Caki2 (cell line): ENCODE results near the gene TPP1. TPM values are rescaled to one million over a fixed set of nuclear protein-coding genes. Genes with fewer than 3 reads are reported as not detected.

Experiments used
- DNase-seq: peaks from one replicate; pipeline ENCODE4 v3.0.0-alpha.2; 2015; ENCODE audit warnings: low read depth
- in situ Hi-C: cut with HindIII; loops from 2 replicates; pipeline ENCODE4 v1.10.0; 2016; ENCODE audit warnings: low sequenced_read_pairs, low pct_unique_long_range_greater_than_20kb, mixed read lengths
- total RNA-seq: library from RNA; depleted of rRNA; stranded (reverse); fragments of >200 nt; shearing (Covaris generic); gene quantifications from 2 replicates; pipeline ENCODE4 v1.2.3, GENCODE V29; 2014; ENCODE audit warnings: low replicate concordance; rRNA removed

TPP1 gene
- 17.4 and 30.0 TPM in 2 replicates for total RNA-seq

DNA sequence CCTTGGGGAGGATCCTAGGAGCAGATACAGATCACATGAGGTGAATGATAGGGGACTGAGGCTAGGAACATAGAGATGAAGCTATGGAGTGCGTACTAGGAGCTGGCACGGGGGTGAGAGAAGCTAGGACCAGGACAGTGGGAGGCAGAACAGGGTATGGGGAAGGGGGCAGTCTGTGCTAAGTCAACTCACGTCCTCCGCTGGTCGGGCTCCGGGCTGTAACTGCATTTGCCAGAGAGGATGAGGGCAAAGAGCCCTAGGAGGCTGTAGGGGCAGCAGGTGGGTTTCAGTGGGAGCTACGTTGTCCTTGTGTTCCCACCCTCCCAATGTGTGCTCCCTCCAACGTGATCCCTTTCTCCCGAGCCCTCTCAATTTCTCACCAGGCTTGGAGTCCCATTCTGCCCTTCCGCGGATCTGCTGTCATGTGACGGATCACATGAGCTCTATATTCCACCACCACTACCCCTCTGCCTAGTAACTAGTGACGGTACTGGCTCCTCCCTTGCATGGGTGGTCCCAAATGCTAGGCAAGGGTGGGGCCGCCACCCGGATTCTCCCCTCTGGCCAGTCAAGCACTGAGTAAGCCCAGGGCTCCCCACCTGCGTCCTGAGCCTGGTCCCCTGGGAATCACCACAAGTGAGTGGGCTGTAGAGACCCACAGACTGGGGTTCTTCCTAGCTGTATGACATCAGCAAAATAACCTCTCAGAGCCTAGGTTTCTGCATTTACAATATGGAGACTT, at the start of gene TPP1:
Gene TPP1 (minus strand): TSS at position 419 of the 742 bp plus-strand sequence. CDS start 22 bp downstream, at position 397.
- in situ Hi-C loops: no loop called here

DNA sequence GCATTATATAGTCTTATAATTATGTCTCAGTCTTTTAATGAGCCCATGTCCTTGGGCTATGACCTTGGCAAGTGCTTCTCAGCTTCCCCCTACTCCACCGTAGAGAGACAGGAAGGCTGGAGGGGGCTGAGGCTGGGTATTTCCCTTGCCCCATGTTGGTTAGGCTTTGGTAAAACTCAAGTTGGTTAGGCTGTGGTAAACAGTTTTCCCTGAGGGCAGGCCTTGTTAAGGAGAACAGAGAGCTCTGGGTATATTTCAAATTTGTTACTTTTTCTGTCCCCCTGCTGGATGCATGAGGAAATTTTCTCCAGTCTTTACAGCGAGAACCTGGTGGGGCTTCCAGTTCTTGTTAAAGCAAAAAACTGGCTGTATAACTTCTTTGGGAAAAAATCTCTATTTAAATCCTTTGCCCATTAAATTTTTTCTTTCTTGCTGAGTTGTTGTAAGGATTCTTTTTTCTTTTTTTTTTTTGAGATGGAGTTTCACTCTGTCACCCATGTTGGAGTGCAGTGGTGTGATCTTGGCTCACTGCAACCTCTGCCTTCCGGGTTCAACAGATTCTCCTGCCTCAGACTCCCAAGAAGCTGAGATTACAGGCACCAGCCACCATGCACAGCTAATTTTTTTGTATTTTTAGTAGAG, 48.6 kb upstream of the TPP1 start:
- in situ Hi-C loops: no loop called here
- DNase-seq: no peak

More for the DNA sequence above, at the start of gene TPP1:
- peak; percentile 87 for DNase-seq

DNA sequence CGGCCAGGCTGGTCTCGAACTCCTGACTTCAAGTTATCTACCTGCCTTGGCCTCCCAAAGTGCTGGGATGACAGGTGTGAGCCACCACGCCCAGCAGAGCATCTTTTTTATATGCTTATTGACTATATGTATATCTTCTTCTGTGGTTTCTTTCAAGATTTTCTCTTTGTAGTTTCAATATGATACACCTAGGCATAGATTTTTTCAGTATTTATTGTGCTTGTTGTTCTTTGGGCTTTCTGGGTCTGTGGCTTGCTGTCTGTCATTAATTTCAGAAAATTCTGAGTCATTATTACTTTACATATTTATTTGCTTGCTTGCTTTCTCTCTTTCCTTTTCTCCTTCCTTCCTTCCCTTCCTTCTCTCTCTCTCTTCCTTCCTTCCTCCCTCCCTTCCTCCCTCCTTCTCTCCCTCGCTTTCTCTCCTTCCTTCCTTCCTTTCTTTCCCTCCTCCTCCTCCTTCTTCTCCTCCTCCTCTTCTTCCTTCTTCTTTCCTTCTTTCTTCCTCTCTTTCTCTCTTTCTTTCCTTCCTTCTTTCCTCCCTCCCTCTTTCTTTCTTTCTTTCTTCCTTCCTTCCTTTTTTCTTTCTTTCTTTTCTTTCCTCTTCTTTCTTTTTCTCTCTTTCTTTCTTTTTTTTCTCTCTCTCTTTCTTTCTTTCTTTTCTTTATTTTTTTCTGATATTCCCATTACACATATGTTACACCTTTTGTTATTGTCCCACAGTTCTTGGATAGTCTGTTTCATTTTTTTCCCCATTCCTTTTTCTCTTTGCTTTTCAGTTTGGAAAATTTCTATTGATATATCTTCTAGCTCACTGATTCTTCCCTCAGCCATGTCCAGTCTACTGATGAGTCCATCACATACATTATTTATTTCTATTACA, 47.3 kb upstream of the TPP1 start:
- in situ Hi-C loops: no loop called here
- DNase-seq: no peak

DNA sequence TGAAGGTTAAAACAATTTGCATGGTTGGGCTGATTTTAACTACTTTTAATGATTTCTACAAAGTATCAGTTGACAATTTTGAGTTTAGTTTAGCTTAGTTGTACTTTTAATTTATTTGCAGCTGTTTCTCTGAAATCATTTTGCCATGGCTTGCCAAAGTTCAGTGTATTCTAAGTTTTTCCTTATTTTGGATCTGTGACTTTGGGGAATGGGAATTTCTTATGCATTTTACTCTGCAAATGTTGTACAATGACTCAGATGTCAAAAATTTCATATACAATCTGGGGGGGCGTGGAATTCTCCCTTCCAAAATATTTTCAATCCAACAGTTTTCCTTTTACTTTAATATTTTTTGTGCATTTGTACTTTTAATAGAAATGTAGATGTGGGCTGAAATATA, 45.3 kb upstream of the TPP1 start:
- DNase-seq: no peak
- in situ Hi-C loops: no loop called here

DNA sequence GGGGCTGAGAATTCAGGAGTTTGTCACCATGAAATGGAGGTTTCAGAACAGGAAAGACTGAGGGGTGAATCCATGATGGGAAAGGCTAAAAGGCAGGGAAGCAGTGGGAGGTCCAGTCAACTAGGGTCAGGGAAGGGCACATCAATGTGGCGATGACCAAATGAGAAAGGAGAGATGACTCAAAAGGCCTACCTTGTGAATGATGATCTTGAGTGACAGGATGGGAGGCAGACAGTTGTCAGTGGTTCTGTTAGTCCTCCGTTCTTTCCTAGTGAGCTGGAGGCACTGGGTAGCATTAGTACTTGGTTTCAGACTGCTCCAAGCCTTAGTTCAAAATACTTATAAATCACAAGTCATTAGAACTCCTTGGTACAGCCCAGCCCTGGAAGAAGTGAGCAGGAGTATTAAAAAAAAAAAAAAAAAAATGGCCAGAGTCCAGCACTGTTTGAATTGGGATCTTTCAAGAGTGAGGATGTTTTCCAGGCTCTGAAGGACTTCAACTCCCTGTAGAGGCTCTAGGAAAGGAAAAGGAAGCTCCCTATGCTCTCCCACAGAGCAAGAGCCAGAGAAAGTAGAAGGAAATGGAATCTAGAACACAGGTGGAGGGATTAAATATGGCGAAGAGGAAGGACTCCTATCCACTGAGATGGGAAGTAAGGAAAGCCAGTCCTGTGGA, 44.7 kb upstream of the TPP1 start:
- no peak for DNase-seq
- in situ Hi-C loops: no loop called here

DNA sequence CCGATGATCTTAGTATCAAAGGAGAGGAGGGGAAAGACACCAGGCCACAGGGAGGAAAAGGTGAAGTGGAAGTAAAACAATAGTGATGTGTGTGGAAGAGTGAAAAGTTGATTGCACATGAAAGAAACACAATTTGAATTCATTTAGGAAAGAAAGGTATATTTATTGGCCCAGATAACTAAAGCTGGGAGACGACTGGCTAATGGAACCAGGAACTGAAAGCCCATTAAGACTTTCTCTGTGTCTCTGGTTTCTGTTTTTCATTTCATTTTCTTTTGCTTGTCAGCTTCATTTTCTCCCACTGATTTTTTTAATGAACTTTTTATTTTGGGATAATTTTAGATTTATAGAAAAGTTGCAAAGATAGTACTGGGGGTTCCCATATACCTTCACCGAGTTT, 41.5 kb upstream of the TPP1 start:
- in situ Hi-C loops: no loop called here
- no peak for DNase-seq

DNA sequence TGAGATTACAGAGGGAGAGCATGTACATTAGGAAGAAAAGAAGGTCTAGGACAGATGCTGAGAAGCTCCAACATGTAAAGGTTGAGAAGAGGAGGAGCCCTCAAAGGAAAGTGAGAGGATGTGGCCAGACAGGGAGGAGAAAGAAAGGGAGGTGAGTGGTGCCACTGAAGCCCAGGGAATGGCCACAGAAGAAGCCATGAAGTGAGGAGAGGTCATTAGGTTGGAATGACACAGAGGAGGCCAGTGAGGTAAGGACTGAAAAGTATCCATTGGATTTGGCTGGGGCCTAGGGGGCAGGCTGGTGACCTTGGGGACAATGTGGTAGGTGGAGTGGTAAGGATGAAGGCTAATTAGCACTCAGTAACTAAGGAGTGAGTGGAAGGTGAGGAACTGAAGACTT, 39.4 kb upstream of the TPP1 start:
- in situ Hi-C loops: no loop called here
- no peak for DNase-seq

DNA sequence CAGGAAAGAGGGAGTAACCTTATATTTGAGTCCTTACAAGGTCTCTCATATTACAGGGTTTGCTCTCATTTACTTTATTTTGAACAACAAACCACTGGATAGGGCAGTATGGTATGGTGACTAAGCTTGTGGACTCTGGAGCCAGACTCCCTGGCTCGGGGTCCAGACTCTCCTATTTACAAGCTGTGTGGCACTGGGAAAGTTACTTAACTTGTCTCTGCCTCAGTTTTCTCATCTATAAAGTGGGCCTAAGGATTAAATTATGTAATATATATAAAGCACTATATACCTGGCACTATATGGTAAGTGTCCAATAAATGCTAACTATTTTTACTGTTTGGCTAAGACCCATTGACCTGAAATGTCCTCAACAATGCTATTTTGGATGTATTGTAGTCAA, 38.1 kb upstream of the TPP1 start:
- in situ Hi-C loops: no loop called here

DNA sequence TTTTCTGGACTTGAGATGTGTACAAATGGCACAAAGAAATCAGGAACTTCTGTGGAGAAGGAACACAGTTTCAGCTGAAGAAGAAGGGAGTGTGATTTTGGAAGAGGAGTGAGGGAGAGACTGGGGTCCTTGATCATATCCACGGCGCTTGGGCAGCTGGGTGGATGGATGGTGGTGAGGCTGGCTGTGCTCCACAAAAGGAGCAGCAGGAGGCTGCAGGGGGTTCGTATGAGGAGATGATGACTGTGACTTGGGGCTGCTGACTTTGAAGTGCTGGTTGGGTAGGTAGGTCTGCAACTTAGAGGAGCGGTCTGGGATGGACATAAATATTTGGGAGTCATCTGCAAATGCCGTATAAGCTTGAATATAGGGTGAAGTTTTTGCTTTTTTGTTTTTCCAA, 37.7 kb upstream of the TPP1 start:
- in situ Hi-C loops: no loop called here
- no peak for DNase-seq

More for the DNA sequence above, 38.1 kb upstream of the TPP1 start:
- DNase-seq: no peak

DNA sequence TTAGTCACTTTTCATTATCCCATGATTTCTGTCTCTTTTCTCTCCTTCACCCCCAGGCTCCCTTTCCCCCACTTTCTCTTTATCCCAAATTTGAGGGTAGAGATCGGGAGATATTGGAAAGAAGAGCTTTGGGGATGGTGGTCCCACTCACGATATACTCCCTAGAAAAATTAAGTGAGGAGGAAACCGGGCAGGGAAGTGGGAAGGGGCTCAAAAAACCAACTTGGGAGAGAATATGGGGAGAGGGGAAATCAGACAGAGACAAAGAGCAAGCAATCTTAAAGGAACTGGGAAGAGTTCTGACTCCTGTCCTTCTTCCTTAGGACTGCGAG, 37.3 kb upstream of the TPP1 start:
- in situ Hi-C loops: no loop called here
- DNase-seq: no peak

DNA sequence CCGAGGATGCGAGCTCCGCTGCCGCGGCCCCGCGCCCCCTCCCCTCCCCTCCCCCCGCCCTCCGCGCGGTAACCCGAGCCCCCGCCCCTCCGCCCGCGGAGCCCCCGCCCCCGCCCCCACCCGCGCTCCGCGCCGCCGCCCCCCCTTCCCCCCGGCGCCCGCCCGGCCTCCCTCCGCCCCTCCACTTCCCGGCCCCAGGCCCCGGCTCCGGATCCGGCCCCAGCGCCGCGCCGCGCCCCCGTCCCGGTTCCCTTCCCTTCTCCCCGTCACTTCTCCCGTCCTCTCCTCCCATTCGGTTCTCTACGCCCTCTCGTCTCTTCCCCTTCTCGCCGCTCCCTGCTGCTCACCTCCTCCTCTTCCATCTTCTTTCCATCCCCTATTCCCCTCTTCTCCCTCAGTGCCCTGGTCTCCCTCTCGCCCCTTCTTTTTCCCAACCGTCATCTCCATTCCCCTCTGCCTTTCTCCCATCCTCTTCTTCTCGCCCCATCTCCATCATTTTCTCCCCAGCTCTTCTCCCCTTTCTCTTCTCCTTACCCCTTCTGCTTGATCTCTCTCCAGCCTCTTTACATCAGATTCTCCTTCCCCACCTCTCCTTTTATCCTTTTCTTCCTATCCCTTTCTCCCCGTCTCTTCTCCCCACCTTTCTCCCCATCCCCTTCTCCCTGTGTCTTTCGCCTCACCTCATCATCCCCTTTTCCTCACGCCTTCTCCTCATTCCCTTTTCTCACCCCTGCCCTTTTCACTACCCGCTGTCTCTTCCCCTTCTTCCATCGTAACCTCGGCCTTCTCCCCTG, 36.8 kb upstream of the TPP1 start, which contains the start of gene DCHS1:
Gene DCHS1 (minus strand): TSS at position 20 of the 794 bp plus-strand sequence. CDS start 14,196 bp downstream, outside the sequence.
- in situ Hi-C loops: no loop called here

DNA sequence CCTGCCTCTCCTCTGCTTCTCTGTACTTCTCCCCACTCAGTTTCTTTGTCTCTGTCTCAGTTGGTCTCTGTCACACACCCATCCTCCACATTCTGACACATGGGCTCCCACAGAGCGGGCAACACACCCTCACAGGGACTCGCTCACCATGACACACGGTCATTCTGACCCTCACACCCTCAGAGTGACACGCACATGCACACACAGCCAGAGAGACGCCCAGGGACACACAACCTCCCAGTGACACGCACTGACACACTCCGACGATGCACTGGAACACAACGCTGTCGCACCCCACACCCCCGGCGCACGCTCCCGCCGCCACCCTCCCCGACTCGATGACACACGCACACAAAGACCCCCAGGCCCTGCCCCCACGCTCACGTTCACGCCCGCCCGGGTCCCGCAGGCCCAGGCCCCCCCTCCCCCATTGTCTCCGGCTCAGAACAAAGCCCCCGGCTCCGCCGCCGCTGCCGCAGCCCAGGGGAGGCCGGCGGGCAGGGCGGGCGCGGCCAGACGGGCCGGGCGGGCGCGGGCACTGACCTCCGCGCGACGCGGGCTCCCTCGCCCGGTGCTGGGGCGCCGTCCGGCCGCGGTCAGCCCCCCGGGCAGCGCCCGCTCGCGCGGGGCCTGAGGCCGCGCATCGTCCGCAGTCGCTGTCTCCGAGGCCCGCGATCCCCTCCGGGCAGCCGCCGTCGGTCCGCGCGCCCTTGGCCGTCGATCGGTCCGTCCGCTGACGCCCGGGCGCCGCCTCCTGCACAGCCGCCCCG, 36.0 kb upstream of the TPP1 start:
- in situ Hi-C loops: no loop called here
- DNase-seq: no peak

More for the DNA sequence above, 36.8 kb upstream of the TPP1 start, which contains the start of gene DCHS1:
- DNase-seq: no peak

DNA sequence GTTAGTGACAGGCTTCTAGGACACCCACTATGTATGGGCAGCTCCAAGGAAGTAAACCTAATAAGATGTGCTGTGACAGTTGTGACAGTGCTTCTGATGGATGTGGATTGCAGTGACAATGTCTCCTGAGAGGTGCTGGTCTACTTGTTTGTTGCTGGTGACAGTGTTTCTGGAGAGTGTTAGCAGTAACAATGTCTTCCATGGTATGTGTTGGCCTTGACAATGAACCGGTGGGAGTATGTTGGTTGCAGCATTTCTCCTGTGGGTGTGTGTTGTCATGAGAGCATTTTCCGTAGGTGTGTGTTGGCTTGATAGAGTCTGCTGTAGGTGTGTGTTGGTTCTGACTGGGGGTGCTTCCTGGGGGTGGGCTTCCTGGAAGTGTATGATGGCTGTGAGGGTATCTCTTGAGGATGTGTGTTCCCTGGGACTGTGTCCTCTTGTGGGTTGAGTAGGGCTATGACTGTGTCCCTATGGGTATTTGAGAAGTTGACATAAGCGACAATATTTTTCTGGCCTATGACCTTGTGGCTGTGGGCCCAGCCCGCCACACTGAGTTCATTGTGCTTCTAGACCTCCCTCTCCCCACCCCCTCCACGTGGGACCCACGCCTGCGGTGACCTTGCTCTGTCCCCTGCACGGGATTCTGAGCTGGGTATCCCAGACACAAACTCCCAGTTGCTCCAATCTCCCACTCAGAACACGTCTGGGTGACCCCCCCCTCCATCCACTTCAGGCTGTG, 35.2 kb upstream of the TPP1 start:
- DNase-seq: no peak
- in situ Hi-C loops: no loop called here

DNA sequence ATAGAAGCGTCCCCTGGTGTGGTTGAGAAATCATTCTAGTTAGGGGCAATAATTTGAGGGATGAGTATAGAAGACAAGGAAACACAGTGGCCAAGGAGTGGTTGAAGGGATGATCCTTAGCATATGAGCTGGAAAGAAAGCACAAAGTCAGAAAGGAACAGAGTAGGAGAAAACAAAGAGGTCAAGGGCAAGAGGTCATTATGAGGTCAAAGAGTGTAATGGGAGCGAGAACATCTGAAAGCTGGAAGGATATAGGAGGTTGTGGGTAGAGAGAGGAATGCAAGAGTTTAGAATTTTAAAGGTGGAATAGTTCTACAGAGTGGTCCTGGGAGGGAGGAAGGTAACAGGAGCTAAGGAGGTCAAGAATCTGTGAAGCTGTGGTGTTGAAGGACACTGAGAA, 34.4 kb upstream of the TPP1 start:
- in situ Hi-C loops: no loop called here
- no peak for DNase-seq

DNA sequence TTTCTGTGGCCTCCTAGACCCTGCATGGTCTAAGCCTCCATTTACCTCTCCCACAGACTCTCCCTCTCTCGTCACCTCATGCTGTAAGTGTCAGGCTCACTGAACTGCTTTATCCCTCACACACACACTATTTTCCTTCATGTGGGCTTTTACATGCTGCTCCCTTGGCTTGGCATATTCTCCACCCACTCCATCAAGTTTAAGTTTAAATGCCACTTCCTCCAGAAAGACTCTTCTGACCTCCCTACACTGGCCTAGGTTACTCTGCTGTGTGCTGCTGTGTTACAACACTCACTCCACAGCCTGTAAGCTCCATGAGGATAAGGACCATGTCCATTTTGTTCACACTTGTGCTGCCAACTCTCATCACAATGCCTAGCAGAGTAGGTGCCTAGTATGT, 33.9 kb upstream of the TPP1 start:
- in situ Hi-C loops: no loop called here
- DNase-seq: no peak

DNA sequence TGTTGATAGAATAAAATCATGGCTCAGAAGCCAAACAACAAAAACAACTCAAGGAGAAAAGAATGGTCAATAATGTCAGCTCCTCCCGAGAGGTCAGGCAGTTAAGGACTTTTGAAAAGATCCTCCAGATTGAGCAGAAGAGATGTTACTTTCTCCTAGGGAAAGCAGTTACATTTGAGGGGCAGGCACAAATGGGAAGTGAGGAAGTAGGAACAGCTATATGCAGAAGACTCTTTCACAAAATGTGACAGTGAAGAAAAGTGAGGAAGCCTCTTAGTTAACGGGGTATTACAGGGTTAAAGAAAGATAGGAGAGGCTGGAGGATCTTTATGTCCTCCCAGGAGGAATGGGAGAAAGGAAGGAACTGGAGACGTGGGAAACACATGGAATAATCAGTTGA, 33.0 kb upstream of the TPP1 start:
- no peak for DNase-seq
- in situ Hi-C loops: no loop called here
